HEK293 (cell line): ENCODE measurements around the gene PDE4B.
A peak's percentile ranks its signal among the peaks of the same experiment; 100 is the strongest.

ENCODE experiments used
- ELK4 ChIP-seq: IDR thresholded peaks from 2 replicates; pipeline ENCODE4 v1.6.1; 2011; ENCODE audit warnings: mild to moderate bottlenecking, low read depth, low read length, borderline replicate concordance
- HOXD13 ChIP-seq: sonication (generic); formaldehyde crosslinking; IDR thresholded peaks from 2 replicates; pipeline ENCODE4 v1.8.0; 2022; ENCODE audit warnings: missing genetic modification reagents, borderline replicate concordance
- IKZF3 ChIP-seq: fragments of 450-650 bp; IDR thresholded peaks from 2 replicates; pipeline ENCODE4 v1.5.0; 2018; ENCODE audit warnings: missing biosample characterization, mild to moderate bottlenecking, missing genetic modification characterization, moderate library complexity
- KLF10 ChIP-seq: fragments of 450-650 bp; IDR thresholded peaks from 2 replicates; pipeline ENCODE4 v1.5.1; 2018; ENCODE audit warnings: missing biosample characterization, mild to moderate bottlenecking, missing genetic modification characterization
- KLF16 ChIP-seq: fragments of 450-650 bp; formaldehyde crosslinking; IDR thresholded peaks from 2 replicates; pipeline ENCODE4 v1.5.1; 2017; ENCODE audit warnings: missing biosample characterization, missing genetic modification characterization
- KLF8 ChIP-seq: fragments of 450-650 bp; formaldehyde crosslinking; IDR thresholded peaks from 2 replicates; pipeline ENCODE4 v1.5.1; 2016; ENCODE audit warnings: missing biosample characterization, missing genetic modification characterization
- PBX3 ChIP-seq: sonication (generic); formaldehyde crosslinking; IDR thresholded peaks from 2 replicates; pipeline ENCODE4 v1.8.1; 2022; ENCODE audit warnings: mild to moderate bottlenecking, moderate library complexity, missing genetic modification reagents
- PRDM1 ChIP-seq: fragments of 450-650 bp; formaldehyde crosslinking; IDR thresholded peaks from 2 replicates; pipeline ENCODE4; 2016; ENCODE audit warnings: missing biosample characterization, missing genetic modification characterization
- SCRT1 ChIP-seq: fragments of 450-650 bp; formaldehyde crosslinking; IDR thresholded peaks from 2 replicates; pipeline ENCODE4 v1.5.1; 2016; ENCODE audit warnings: missing biosample characterization, missing genetic modification characterization, borderline replicate concordance
- SCRT2 ChIP-seq: fragments of 450-650 bp; formaldehyde crosslinking; IDR thresholded peaks from 2 replicates; pipeline ENCODE4 v1.5.1; 2016; ENCODE audit warnings: missing biosample characterization, missing genetic modification characterization
- ZBTB1 ChIP-seq: fragments of 450-650 bp; formaldehyde crosslinking; IDR thresholded peaks from 2 replicates; pipeline ENCODE4 v1.5.1; 2016; ENCODE audit warnings: missing biosample characterization, missing genetic modification characterization
- ZBTB17 ChIP-seq: fragments of 450-650 bp; formaldehyde crosslinking; IDR thresholded peaks from 2 replicates; pipeline ENCODE4 v1.5.1; 2016; ENCODE audit warnings: missing biosample characterization, missing genetic modification characterization
- ZBTB6 ChIP-seq: fragments of 450-650 bp; formaldehyde crosslinking; IDR thresholded peaks from 2 replicates; pipeline ENCODE4 v1.5.1; 2017; ENCODE audit warnings: missing biosample characterization, missing genetic modification characterization
- ZBTB8A ChIP-seq: fragments of 450-650 bp; formaldehyde crosslinking; IDR thresholded peaks from 2 replicates; pipeline ENCODE4 v1.5.1; 2016; ENCODE audit warnings: missing biosample characterization, missing genetic modification characterization
- ZNF112 ChIP-seq: fragments of 450-650 bp; formaldehyde crosslinking; IDR thresholded peaks from 2 replicates; pipeline ENCODE4 v1.5.0; 2017; ENCODE audit warnings: missing biosample characterization, missing genetic modification characterization
- ZNF18 ChIP-seq: fragments of 450-650 bp; formaldehyde crosslinking; IDR thresholded peaks from 2 replicates; pipeline ENCODE4 v1.5.1; 2016; ENCODE audit warnings: missing biosample characterization, missing genetic modification characterization
- ZNF24 ChIP-seq: fragments of 450-650 bp; formaldehyde crosslinking; IDR thresholded peaks from 2 replicates; pipeline ENCODE4 v1.5.1; 2016; ENCODE audit warnings: missing biosample characterization, missing genetic modification characterization
- ZNF311 ChIP-seq: fragments of 450-650 bp; formaldehyde crosslinking; IDR thresholded peaks from 2 replicates; pipeline ENCODE4 v1.5.1; 2017; ENCODE audit warnings: missing biosample characterization, missing genetic modification characterization, borderline replicate concordance
- ZNF350 ChIP-seq: fragments of 450-650 bp; formaldehyde crosslinking; IDR thresholded peaks from 2 replicates; pipeline ENCODE4 v1.5.0; 2017; ENCODE audit warnings: missing biosample characterization, mild to moderate bottlenecking, missing genetic modification characterization
- ZNF362 ChIP-seq: fragments of 450-650 bp; formaldehyde crosslinking; IDR thresholded peaks from 2 replicates; pipeline ENCODE4 v1.5.1; 2016; ENCODE audit warnings: missing biosample characterization, missing genetic modification characterization
- ZNF423 ChIP-seq: fragments of 450-650 bp; formaldehyde crosslinking; IDR thresholded peaks from 2 replicates; pipeline ENCODE4 v1.5.1; 2016; ENCODE audit warnings: missing biosample characterization, missing genetic modification characterization
- ZNF548 ChIP-seq: fragments of 450-650 bp; formaldehyde crosslinking; IDR thresholded peaks from 2 replicates; pipeline ENCODE4 v1.5.1; 2016; ENCODE audit warnings: missing biosample characterization, missing genetic modification characterization
- ZNF560 ChIP-seq: fragments of 450-650 bp; formaldehyde crosslinking; IDR thresholded peaks from 2 replicates; pipeline ENCODE4 v1.5.1; 2017; ENCODE audit warnings: missing biosample characterization, missing genetic modification characterization, borderline replicate concordance
- ZNF585B ChIP-seq: fragments of 450-650 bp; formaldehyde crosslinking; IDR thresholded peaks from 2 replicates; pipeline ENCODE4 v1.5.1; 2016; ENCODE audit warnings: missing biosample characterization, missing genetic modification characterization
- ZNF624 ChIP-seq: fragments of 450-650 bp; formaldehyde crosslinking; IDR thresholded peaks from 2 replicates; pipeline ENCODE4 v1.5.1; 2017; ENCODE audit warnings: missing biosample characterization, missing genetic modification characterization
- ZNF639 ChIP-seq: fragments of 450-650 bp; formaldehyde crosslinking; IDR thresholded peaks from 2 replicates; pipeline ENCODE4 v1.5.1; 2016; ENCODE audit warnings: missing biosample characterization, missing genetic modification characterization
- ZNF654 ChIP-seq: fragments of 450-650 bp; formaldehyde crosslinking; IDR thresholded peaks from 2 replicates; pipeline ENCODE4 v1.5.1; 2016; ENCODE audit warnings: low read depth, missing biosample characterization, missing genetic modification characterization
- ZNF704 ChIP-seq: fragments of 450-650 bp; formaldehyde crosslinking; IDR thresholded peaks from 2 replicates; pipeline ENCODE4 v1.5.1; 2016; ENCODE audit warnings: missing biosample characterization, missing genetic modification characterization
- ZNF707 ChIP-seq: fragments of 450-650 bp; formaldehyde crosslinking; IDR thresholded peaks from 2 replicates; pipeline ENCODE4 v1.5.1; 2016; ENCODE audit warnings: missing biosample characterization, missing genetic modification characterization
- ZNF76 ChIP-seq: fragments of 450-650 bp; formaldehyde crosslinking; IDR thresholded peaks from 2 replicates; pipeline ENCODE4; 2016; ENCODE audit warnings: low read depth, missing biosample characterization, missing genetic modification characterization, borderline replicate concordance
- ZNF768 ChIP-seq: fragments of 450-650 bp; formaldehyde crosslinking; IDR thresholded peaks from 2 replicates; pipeline ENCODE4 v1.5.1; 2018; ENCODE audit warnings: missing biosample characterization, mild to moderate bottlenecking, missing genetic modification characterization
- ZNF837 ChIP-seq: fragments of 450-650 bp; formaldehyde crosslinking; IDR thresholded peaks from 2 replicates; pipeline ENCODE4 v1.5.1; 2016; ENCODE audit warnings: missing biosample characterization, missing genetic modification characterization
- ZNF843 ChIP-seq: fragments of 450-650 bp; formaldehyde crosslinking; IDR thresholded peaks from 2 replicates; pipeline ENCODE4 v1.5.1; 2016; ENCODE audit warnings: missing biosample characterization, missing genetic modification characterization
- ZXDB ChIP-seq: fragments of 450-650 bp; formaldehyde crosslinking; IDR thresholded peaks from 2 replicates; pipeline ENCODE4 v1.5.1; 2016; ENCODE audit warnings: missing biosample characterization, missing genetic modification characterization

Gene PDE4B

GRCh38 chr1:65964123-65964522 lies 171.4 kb downstream of the PDE4B start (continued):
- TF ChIP-seq KLF8 (tag by site-specific recombination) = 0 out of 2 replicates have a peak, but pooled peaks have one; percentile 30
- no peak for TF ChIP-seq PBX3
- no peak; the same call in 1 of the 2 replicates for TF ChIP-seq ZNF654 (tag by site-specific recombination)
- TF ChIP-seq ZBTB8A (tag by site-specific recombination) = no peak
- TF ChIP-seq ZNF548 (tag by site-specific recombination) = no peak
- TF ChIP-seq ZNF707 = no peak
- 0 out of 2 replicates have a peak, but pooled peaks have one; percentile 22 for TF ChIP-seq ZNF76 (tag by site-specific recombination)
- no peak for TF ChIP-seq KLF10 (tag by site-specific recombination)
- TF ChIP-seq ZNF362 (tag by site-specific recombination) = no peak
- no peak for TF ChIP-seq ZNF24 (tag by site-specific recombination)
- no peak for TF ChIP-seq ZNF837 (tag by site-specific recombination)
- TF ChIP-seq ZBTB6 (tag by site-specific recombination) = no peak
- peak; percentile 62; the same call in 1 of the 2 replicates for TF ChIP-seq ZNF639 (tag by site-specific recombination)
- TF ChIP-seq ZNF585B = no peak
- no peak for TF ChIP-seq ELK4
- TF ChIP-seq SCRT1 (tag by site-specific recombination) = no peak
- TF ChIP-seq ZNF423 (tag by site-specific recombination) = no peak
- no peak for TF ChIP-seq ZBTB1 (tag by site-specific recombination)
- no peak for TF ChIP-seq ZNF560
- TF ChIP-seq ZNF311 (tag by site-specific recombination) = no peak
- TF ChIP-seq ZNF112 (tag by site-specific recombination) = no peak
- TF ChIP-seq HOXD13 (CRISPR knock-in tag) = no peak
- no peak for TF ChIP-seq ZNF350 (tag by site-specific recombination)
- peak; percentile 82 for TF ChIP-seq ZNF843 (tag by site-specific recombination)
- no peak for TF ChIP-seq ZNF624 (tag by site-specific recombination)
- TF ChIP-seq ZBTB17 (tag by site-specific recombination) = peak; percentile 33; the same call in 1 of the 2 replicates
- TF ChIP-seq IKZF3 (tag by site-specific recombination) = peak; percentile 78
- TF ChIP-seq ZNF704 (tag by site-specific recombination) = no peak
- no peak for TF ChIP-seq ZNF18 (tag by site-specific recombination)
- no peak for TF ChIP-seq ZNF768 (tag by site-specific recombination)
- TF ChIP-seq KLF16 (tag by site-specific recombination) = no peak
- TF ChIP-seq ZXDB (tag by site-specific recombination) = 0 out of 2 replicates have a peak, but pooled peaks have one; percentile 41
- TF ChIP-seq PRDM1 (tag by site-specific recombination) = peak; percentile 34; the same call in 1 of the 2 replicates
- TF ChIP-seq SCRT2 (tag by site-specific recombination) = no peak
